Motor neuron (in vitro differentiated cells): ENCODE data around the gene DRD3. TPM values are rescaled to one million over a fixed set of nuclear protein-coding genes. Genes with fewer than 3 reads are reported as not detected.

ENCODE experiments used
- ATAC-seq, 8 experiments: fragments of 200-7000 bp; cut with Tn5 transposase; replicated peaks in 6 of 8; 2 replicates each; pipeline ENCODE4 v1.8.0; 2021; ENCODE audit warnings: mild to moderate bottlenecking in 8 of 8, moderate library complexity in 8 of 8
- H3K27ac ChIP-seq, 2 donors: fragments of 250-450 bp; sonication (Bioruptor Pico); 2 replicates each; pipeline ENCODE4 v1.9.0; 2021; ENCODE audit warnings: antibody characterized with exemption in 2 of 2, mild to moderate bottlenecking in 2 of 2, moderate library complexity in 1 of 2
- H3K4me1 ChIP-seq, 2 donors: fragments of 250-450 bp; sonication (Bioruptor Pico); replicated peaks in 1 of 2; 2 replicates each; pipeline ENCODE4 v1.6.1; 2021; ENCODE audit warnings: antibody characterized with exemption in 2 of 2, mild to moderate bottlenecking in 2 of 2, moderate library complexity in 1 of 2
- H3K4me3 ChIP-seq, 5 donors: fragments of 250-450 bp; sonication (Bioruptor Pico); 2 replicates each; pipeline ENCODE4 v1.9.0; 2021; ENCODE audit warnings: antibody characterized with exemption in 5 of 5, mild to moderate bottlenecking in 5 of 5, moderate library complexity in 4 of 5
- WGBS, 10 experiments: fragments of 450-650 bp; shearing (Covaris generic); methylation state at CpG; one replicate each; pipeline ENCODE4 v1.0.0; 2022; 5-methylcytosine and 5-hydroxymethylcytosine counted together
- in situ Hi-C, 9 experiments: fragments of 400-800 bp; cut with MboI; loops; one replicate each; pipeline ENCODE4 v1.15.0; 2021; ENCODE audit warnings: low sequenced_read_pairs in 9 of 9, low pct_unique_long_range_greater_than_20kb in 2 of 9; ENCODE audit not compliant: unreplicated experiment in 9 of 9
- total RNA-seq, 8 experiments: library from RNA; unstranded; fragments of 300-600 nt; gene quantifications; 2 replicates each; pipeline versions ENCODE4 v1.2.3 to v1.2.4, GENCODE V29; 2022

The DRD3 gene
- total RNA-seq, 8 experiments from 2014 or later: 0.21 to 0.33 (median 0.25) TPM; not detected in 4

DNA sequence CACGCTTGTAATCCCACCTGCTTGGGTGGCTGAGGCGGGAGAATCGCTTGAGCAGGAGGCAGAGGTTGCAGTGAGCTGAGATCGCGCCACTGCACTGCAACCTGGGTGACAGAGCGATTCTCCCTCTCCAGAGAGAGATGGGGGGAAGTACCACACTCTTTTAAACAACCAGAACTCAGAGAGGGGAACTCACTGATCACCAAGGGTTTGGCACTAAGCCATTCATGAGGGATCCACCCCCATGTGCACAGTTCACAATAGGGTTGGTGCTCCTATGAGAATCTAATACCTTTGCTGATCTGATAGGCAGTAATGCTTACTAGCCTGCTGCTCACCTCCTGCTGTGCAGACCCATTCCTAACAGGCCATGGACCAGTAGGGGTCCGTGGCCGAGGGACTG is 70.7 kb downstream of the DRD3 start:
- Histone ChIP-seq H3K4me1 (no peaks in the 10 kb centered on the region), H3K27ac (no peak overlapping the region), H3K4me3 (no peak overlapping the region)
- ATAC-seq: no peak
- in situ Hi-C loops: no loop called here
- 66 to 100% (median 90%) methylated on average over 1 to 7 of the region's 8 CpGs; no CpG with 5 or more reads in 3 of the 10 experiments for WGBS, 10 experiments

DNA sequence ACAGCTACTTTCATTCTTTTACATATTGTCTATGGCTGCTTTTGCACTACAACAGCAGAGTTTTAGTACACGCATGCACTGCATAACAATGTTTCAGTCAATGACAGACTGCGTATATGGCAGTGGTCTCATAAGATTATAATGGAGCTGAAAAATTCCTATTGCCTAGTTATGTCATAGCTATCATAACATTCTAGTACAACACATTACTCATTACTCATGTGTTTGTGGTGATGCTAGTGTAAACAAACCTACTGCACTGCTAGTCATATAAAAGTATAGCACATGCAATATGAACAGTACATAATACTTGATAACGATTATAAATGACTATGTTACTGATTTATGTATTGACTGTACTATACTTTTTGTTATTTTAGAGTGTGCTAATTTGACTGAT is 74.4 kb downstream of the DRD3 start:
- in situ Hi-C loops: no loop called here
- Histone ChIP-seq H3K4me3 (no peak overlapping the region), H3K27ac (no peak overlapping the region), H3K4me1 (no peaks in the 10 kb centered on the region)
- WGBS, 10 experiments: 83 to 100% (median 95%) methylated on average over 1 to 3 of the region's 3 CpGs; no CpG with 5 or more reads in 3 of the 10 experiments
- ATAC-seq: no peak

DNA sequence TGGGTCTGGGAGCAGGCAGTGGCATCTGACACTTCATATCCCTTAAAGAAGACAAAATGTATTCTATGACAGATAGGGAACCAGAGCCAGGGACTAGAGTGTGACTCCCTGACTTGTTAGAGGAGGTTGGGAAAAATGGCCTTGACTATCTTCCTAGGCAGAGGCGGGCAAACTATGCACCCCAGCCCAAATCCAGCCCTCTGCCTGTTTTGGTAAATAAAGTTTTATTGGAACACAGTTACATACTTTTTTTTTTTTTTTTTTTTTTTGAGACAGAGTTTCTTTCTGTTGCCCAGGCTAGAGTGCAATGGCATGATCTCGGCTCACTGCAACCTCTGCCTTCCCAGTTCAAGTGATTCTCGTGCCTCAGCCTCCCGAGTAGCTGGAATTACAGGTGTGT is 75.0 kb downstream of the DRD3 start:
- no peak for ATAC-seq
- no peak overlapping the region for H3K4me3 ChIP-seq
- H3K4me1 ChIP-seq: no peaks in the 10 kb centered on the region
- in situ Hi-C loops: no loop called here
- H3K27ac ChIP-seq: no peak overlapping the region
- WGBS, 10 experiments: 60 to 100% (median 83%) methylated on average over 1 to 3 of the region's 4 CpGs; no CpG with 5 or more reads in 3 of the 10 experiments

DNA sequence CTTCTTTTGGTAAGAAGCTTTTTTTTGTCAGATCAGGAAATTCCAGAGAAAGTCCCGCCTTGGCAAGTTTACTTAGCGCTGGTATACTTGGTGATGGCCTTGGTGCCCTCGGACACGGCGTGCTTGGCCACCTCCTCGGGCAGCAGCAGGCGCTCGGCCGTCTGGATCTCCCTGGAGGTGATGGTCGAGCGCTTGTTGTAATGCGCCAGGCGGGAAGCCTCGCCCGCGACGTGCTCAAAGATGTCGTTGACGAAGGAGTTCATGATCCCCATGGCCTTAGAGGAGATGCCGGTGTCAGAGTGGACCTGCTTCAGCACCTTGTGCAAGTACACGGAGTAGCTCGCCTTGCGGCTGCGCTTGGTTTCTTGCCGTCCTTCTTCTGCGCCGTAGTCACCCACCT is 75.7 kb downstream of the DRD3 start:
- no peaks in the 10 kb centered on the region for H3K4me1 ChIP-seq
- WGBS, 10 experiments: 57 to 100% (median 91%) methylated on average over 1 to 14 of the region's 27 CpGs; no CpG with 5 or more reads in 3 of the 10 experiments
- no peak overlapping the region for H3K27ac ChIP-seq
- in situ Hi-C loops: no loop called here
- ATAC-seq: no peak
- no peak overlapping the region for H3K4me3 ChIP-seq

DNA sequence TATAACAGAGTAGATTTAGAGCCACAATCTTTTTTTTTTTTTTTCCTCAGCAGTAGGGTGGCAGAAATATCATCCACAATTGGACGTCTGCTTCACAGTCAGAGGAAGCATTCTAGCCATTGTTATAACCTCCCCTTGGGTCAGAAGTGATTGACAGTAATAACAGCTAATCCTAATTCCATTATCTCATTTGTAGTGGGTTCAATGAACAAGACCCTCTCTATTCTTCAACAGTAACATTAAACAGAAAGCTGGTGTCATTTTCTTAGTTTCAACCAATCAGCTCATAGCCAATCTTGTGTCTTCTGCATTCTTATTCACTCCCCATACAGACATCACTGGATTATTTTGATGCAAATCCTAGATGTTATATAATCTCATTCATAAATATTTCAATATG is 77.8 kb downstream of the DRD3 start:
- no peak overlapping the region for H3K4me3 ChIP-seq
- no peak overlapping the region for H3K27ac ChIP-seq
- in situ Hi-C loops: no loop called here
- H3K4me1 ChIP-seq: no peaks in the 10 kb centered on the region
- 0 to 100% (median 42%) methylated on average over 1 of the region's 1 CpG; no CpG with 5 or more reads in 2 of the 10 experiments for WGBS, 10 experiments
- ATAC-seq: no peak

DNA sequence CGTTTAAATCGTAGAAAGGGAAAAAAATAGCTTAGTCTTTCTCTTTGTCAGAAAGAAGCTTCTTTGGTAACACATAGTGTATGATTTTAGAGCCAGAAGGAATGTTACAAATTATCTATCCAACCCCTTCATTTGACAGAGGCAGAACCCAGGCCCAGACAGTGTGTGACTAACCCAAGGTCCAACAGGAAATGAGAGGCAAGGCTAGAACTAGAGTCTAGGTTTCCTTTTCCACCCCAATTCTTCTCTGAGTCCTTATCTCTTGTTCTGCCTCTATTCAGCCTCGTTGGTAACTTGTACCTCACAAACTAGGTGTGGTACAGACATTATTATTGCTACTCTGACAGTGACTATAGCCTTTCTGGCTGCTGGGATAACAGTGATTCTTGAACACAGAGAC is 83.1 kb downstream of the DRD3 start:
- no peak overlapping the region for H3K27ac ChIP-seq
- H3K4me3 ChIP-seq: no peak overlapping the region
- in situ Hi-C loops: no loop called here
- H3K4me1 ChIP-seq: peaks cover 0 to 2% of the 10 kb centered on the region in 2 donors
- 4 to 92% (median 47%) methylated on average over 1 to 3 of the region's 3 CpGs for WGBS, 10 experiments
- ATAC-seq: peak in 2 of 8 experiments; percentile 50 to 56

DNA sequence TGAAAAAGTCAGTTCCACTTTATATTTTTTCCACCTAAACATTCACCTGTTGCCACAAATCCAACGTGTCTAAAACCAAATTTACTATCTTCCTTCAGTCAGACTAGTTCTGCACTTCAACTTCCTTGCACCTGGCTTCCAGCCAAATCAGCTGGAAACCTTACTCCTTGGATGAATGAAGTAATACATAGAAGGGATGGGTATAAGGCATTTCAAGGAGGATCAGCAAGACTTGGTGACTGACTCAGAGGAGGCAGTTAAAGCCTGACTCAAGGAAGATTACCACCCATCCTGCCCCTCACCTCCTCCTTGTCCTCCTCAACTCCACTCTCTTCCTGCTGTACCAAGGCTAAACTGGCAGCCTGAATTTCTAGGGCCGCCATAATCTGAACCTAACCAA is 85.3 kb downstream of the DRD3 start:
- WGBS, 10 experiments: 0 to 88% (median 50%) methylated on average over 1 to 2 of the region's 2 CpGs; no CpG with 5 or more reads in 3 of the 10 experiments
- peak in 2 of 8 experiments; percentile 72 to 90 for ATAC-seq
- Histone ChIP-seq H3K4me3 (no peak overlapping the region), H3K4me1 (peaks cover 0 to 2% of the 10 kb centered on the region in 2 donors), H3K27ac (no peak overlapping the region)
- in situ Hi-C loops: no loop called here

DNA sequence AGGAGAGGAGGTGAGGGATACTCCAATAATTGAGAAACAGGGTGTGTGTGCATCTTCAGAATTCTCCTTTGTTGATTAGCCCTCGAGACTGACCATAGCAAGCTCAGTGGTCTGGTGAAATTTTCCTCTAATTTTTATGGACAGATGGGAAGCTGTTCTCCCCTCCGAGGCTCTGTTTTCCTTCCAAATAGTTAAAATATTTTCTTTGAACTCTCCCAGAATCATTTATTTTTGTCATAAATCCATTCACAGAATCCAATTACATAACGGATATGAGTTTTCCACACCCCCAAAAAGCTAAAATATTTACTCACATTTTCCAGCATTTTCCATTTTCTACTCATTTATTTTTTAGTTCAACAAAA is 85.9 kb downstream of the DRD3 start:
- no peak for ATAC-seq
- in situ Hi-C loops: no loop called here
- WGBS, 10 experiments: 8 to 100% (median 64%) methylated on average over 1 to 3 of the region's 3 CpGs; no CpG with 5 or more reads in 1 of the 10 experiments

DNA sequence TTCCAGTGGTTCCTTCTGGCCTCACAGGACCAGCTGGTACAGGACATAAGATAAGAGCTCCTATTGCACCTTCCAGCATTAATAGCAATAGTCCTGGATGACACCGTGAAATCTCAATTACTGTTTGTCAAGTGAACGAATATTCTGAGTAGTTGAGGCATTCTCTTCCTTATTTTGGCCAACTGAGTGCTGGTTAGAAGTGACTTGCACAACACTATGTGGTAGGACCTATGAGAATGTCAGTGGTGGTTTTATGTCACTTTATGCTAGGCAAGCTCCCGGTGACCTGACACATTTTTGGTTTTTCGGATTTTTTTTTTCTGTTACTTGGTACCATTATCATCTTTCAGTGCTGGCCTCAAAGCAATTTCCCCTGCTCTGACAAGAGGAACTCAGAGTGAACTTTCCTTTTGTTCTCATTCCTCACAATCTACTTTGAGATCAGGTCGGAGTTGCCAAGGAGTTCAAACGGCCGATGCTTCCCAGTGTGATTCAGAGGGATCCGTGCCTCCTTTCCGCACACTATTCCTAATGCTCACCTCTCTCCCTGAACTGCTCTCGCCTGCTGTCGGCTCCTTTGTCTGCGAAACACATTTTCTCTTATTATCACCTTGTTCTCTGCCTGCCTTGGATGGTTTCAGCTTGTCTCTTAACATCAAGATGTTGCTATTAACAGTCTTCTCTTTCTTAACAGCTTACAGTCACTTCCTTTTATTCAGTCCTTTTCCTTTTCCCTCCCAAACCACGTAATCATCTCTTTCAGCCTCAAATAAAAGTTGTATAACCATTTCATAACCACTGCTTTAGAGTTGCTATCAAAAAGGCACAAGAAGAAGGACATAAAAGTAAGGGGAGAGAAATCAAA is 86.5 kb downstream of the DRD3 start:
- H3K4me3 ChIP-seq: no peak overlapping the region
- peak in 1 of 8 experiments; percentile 37 for ATAC-seq
- WGBS, 10 experiments: 25 to 65% (median 50%) methylated on average over 5 to 12 of the region's 13 CpGs; no CpG with 5 or more reads in 1 of the 10 experiments
- in situ Hi-C loops: no loop called here
- H3K4me1 ChIP-seq: peaks cover 0 to 2% of the 10 kb centered on the region in 2 donors
- H3K27ac ChIP-seq: no peak overlapping the region

More for the DNA sequence above, 85.9 kb downstream of the DRD3 start:
- Histone ChIP-seq H3K4me1 (peaks cover 0 to 2% of the 10 kb centered on the region in 2 donors), H3K27ac (no peak overlapping the region), H3K4me3 (no peak overlapping the region)

DNA sequence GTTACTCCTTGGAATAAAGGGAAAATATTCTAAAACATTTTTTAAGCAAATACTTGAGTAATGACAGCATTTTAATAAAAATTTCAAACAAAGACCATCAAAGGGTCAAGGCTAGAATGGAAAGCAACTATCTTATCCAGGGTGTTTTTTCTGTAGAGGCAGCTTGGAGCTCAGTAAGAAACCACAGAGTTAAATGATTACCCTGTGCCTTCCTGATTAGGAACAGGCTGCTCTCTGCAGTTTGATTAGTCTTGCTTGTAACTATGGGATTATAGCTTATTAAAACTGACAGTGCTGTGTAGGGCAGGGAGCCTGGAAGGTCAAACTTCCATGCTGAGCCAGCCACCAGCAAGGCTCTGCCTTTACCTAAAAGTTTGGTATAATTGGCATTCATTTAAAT is 89.2 kb downstream of the DRD3 start:
- no peak overlapping the region for H3K27ac ChIP-seq
- peaks cover 0 to 2% of the 10 kb centered on the region in 2 donors for H3K4me1 ChIP-seq
- in situ Hi-C loops: no loop called here
- no peak overlapping the region for H3K4me3 ChIP-seq
- ATAC-seq: no peak

DNA sequence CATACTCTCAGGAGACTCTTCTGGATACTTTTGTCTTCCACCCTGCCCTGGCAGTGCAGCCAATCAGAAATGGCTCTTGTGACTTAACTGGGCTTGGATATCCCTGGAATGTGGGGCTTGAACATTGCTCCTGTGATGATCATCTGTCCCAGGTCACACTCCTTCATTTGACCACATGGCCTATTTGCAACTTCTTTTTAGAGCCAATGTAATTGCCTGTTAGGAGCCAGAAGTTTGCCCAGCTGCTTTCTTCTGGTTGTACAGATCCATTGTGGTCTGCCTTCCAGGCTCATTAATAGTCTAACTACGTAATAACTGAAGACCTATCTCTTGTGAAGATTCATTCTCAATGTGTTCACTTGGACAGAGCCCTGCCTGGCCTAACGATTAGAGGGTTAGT is 92.5 kb downstream of the DRD3 start:
- in situ Hi-C loops: no loop called here
- no peak overlapping the region for H3K27ac ChIP-seq
- H3K4me1 ChIP-seq: no peaks in the 10 kb centered on the region
- ATAC-seq: no peak
- no peak overlapping the region for H3K4me3 ChIP-seq
- 60 to 100% (median 100%) methylated on average over 1 to 2 of the region's 2 CpGs; no CpG with 5 or more reads in 1 of the 10 experiments for WGBS, 10 experiments

DNA sequence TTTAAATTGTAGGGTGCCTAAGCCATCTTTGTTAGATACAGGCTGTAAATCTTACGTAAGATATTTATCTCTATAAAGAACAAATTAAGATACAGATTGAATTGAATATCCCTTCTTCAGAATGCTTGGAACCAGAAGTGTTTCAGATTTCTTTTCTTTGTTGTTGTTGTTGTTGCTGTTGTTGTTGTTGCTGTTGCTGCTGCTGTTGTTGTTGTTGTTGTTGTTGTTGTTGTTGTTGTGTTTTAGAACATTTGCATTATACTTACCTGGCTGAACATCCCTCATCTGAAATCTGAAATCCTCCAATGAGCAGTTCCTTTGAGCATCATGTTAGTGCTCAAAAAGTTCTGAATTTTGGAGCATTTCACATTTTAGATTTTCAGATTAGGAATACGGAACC is 95.7 kb downstream of the DRD3 start:
- in situ Hi-C loops: no loop called here
- Histone ChIP-seq H3K4me3 (no peak overlapping the region), H3K4me1 (no peaks in the 10 kb centered on the region), H3K27ac (no peak overlapping the region)
- 89 to 100% (median 100%) methylated on average over 1 to 2 of the region's 2 CpGs; no CpG with 5 or more reads in 1 of the 10 experiments for WGBS, 10 experiments
- ATAC-seq: no peak

DNA sequence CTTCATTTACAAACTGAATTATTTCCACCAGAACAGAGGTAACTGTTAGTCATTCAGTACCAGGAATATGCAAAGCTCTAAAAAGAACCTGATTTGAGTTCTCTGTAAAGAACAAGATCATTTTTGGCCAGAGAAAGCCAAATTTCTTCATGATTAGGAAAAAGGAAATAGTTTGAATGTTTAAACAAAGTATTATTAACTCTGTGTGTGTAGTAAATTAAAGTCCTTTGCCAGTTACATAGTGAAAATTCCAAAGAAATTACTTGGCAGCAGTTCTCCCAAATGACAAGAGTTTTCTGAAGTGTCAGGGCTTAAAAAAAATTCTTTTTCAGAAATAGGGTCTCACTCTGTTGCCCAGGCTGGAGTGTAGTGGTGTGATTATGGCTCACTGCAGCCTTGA is 97.8 kb downstream of the DRD3 start:
- H3K4me3 ChIP-seq: no peak overlapping the region
- H3K27ac ChIP-seq: no peak overlapping the region
- no peaks in the 10 kb centered on the region for H3K4me1 ChIP-seq
- ATAC-seq: no peak
- in situ Hi-C loops: no loop called here

DNA sequence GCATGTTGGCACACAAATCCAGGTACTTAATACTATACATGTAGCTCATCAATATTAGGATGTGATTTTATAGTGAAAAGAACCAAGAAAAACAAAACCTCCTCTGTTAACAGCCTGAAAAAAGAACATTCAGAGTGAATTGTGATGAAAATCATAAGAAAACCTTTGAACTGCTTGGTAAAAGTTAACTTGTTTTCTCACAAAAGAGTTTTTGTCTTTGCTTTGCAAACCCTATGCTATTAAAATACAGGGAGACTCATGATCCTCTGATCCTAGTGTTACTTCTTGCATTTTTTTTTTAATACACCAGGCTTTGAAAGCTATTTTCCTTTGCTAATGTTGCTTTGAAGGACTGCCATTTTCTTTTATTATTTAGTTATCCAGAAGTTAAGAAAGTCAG is 98.7 kb downstream of the DRD3 start:
- Histone ChIP-seq H3K27ac (no peak overlapping the region), H3K4me1 (no peaks in the 10 kb centered on the region), H3K4me3 (no peak overlapping the region)
- in situ Hi-C loops: no loop called here
- ATAC-seq: no peak
